Bronchus fibroblast of lung (primary cell): ENCODE measurements around the gene SLC35G4. TPM values are rescaled to one million over a fixed set of nuclear protein-coding genes. Genes with fewer than 3 reads are reported as not detected.

Source experiments
- total RNA-seq: library from RNA; depleted of rRNA; stranded (reverse); fragments of >200 nt; gene quantifications from 2 replicates; pipeline ENCODE4 v1.2.3, GENCODE V29; 2015

Gene SLC35G4
- total RNA-seq = not detected in 2 replicates

DNA sequence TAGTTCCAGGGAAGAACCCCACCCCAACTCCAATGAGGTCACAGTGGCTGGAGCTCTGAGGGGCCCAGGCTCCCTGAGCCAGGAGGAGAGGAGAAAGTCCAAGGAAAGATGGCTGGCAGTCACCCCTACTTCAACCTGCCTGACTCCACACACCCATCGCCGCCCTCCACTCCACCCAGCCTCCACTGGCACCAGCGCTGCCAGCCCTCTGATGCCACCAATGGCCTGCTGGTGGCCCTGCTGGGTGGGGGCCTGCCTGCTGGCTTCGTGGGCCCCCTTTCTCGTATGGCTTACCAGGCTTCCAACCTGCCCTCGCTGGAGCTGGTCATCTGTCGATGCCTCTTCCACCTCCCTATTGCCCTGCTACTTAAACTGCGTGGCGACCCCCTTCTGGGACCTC lies at the start of gene SLC35G4:
Gene SLC35G4 (plus strand): TSS at position 109 of the 400 bp plus-strand sequence. CDS start 0 bp downstream, at position 109.

Other genes with a start within 250 kb of the SLC35G4 start
- gene GNAL, start 79.7 kb downstream of the SLC35G4 start, total RNA-seq = 0.30 and 0.34 TPM in 2 replicates
- 22.4 and 25.6 TPM in 2 replicates for gene CHMP1B, start 241.8 kb downstream of the SLC35G4 start, total RNA-seq